Hematopoietic multipotent progenitor cell (in vitro differentiated cells): ENCODE results near the gene INTS11. TPM values are rescaled to one million over a fixed set of nuclear protein-coding genes. Genes with fewer than 3 reads are reported as not detected.

Experiments
- DNase-seq, 3 donors: peaks; one replicate each; pipeline ENCODE4 v3.0.0-alpha.2; 2011 to 2015; ENCODE audit warnings: low read depth in 2 of 3, low spot score in 2 of 3
- small RNA-seq: library from RNA; depleted of rRNA; stranded (forward); fragments of <200 nt; gene quantifications from one replicate; pipeline ENCODE3, GENCODE V24; 2012
- total RNA-seq: library from RNA; depleted of rRNA; stranded (reverse); fragments of >200 nt; gene quantifications from one replicate; pipeline ENCODE4 v1.2.3, GENCODE V29; 2012

INTS11 gene
- total RNA-seq, 1 donor: 150 TPM

DNA sequence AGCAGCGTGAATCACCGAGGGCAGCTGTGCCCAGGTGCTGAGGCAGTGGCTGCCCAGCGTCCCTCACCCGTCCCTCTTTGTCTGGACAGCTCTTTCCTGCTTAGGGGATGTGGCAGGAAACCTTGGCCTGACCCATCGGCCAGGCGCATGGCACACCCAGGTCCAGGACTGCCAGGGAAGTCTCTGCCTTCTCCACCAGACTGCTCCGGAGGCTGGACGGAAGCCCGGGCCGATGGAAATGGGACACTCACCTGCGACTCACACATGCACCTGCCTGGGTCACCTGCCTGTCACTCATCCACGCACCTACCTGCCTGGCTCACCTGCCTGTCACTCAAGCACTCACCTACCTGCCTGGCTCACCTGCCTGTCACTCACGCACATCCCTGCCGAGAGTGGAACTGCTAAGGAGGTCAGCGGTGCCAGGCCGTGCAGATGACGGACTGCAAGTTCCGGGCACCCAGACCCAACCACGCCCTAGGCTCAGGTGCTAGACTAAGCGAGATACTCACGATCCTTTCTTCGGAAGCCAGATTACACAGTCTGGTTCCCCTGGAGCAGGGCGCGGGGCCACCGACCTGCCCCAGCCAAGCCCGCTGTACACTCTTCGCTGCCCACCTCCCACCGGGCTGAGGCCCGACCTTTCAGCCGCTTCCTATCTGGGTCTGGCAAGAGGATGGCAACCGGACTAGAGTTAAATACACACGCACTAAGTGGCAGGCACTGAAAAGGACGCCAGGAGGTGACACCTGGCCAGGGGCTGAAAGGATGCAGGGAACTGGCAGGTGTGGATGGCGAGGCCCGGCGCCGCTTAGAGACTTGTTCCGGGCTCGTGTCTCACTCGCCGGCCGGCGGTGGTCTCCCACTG, 51.9 kb downstream of the INTS11 start:
- DNase-seq: peak in 1 of 3 donors; percentile 13

- DNase-seq: no peak
Observed at GRCh38 chr1:1270813-1271212, 53.6 kb downstream of the INTS11 start.

GRCh38 chr1:1268284-1268682, 56.2 kb downstream of the INTS11 start:
- no peak for DNase-seq

- DNase-seq: no peak
Observed at GRCh38 chr1:1267488-1268283, 56.8 kb downstream of the INTS11 start.

- no peak for DNase-seq
Observed at GRCh38 chr1:1264868-1265272, 59.6 kb downstream of the INTS11 start.

DNA sequence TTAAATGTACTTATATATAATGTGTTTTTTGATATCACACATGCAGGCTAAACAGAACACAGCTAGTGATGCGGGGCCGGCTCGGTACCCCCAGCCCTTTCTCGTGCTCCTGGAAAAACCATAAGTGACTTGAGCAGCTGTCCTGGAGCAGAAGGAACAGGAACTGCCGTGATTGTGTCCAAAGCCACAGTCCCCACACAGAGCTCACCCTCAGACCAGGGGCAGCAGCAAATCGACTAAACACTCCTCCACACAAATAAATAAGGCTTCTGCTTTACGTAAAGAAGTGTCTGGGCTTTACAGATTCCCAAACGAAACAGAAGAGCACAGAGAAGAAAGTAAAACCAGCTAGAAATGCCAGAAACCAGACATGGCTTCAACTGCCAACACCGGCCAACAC, 60.4 kb downstream of the INTS11 start:
- DNase-seq: no peak

DNA sequence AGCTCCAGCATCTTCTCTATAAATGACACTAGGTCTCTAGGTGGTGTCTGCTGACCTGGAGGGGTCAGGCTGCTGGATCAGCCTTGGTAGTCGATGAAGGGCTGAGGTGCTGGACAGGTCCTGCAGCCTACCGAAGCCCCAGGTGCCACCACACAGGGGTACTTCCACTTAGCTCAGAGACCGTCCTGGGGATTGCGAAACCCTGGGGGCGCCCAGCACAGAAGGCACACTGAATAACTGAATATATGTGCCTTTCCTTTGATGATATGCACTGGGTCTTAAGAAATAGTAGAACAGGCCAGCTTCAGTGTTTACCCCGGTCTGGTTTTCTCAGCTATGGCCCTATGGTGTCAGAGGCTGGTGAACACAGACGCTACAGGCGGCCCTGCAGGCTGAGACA, 61.7 kb downstream of the INTS11 start:
- no peak for DNase-seq

GRCh38 chr1:1262071-1262470, 62.4 kb downstream of the INTS11 start:
- no peak for DNase-seq

Small RNAs within 50 kb of the gene (small RNA-seq; reads per million reads assigned to genes)
- 0.20 reads per million for gene MIR6726

Other genes starting within 250 kb of the INTS11 start
- gene C1orf159, start 208.6 kb downstream of the INTS11 start, total RNA-seq: 14.5 TPM
- gene TTLL10, start 150.8 kb downstream of the INTS11 start, total RNA-seq: 4.3 TPM
- gene TNFRSF18, start 118.1 kb downstream of the INTS11 start, total RNA-seq: 4.3 TPM
- 4.3 TPM for gene TNFRSF4, start 110.5 kb downstream of the INTS11 start, total RNA-seq
- gene SDF4, start 92.7 kb downstream of the INTS11 start, total RNA-seq: 67.1 TPM
- gene B3GALT6, start 92.4 kb downstream of the INTS11 start, total RNA-seq: 38.5 TPM
- gene C1QTNF12, start 77.9 kb downstream of the INTS11 start, total RNA-seq: 0.27 TPM
- gene UBE2J2, start 50.8 kb downstream of the INTS11 start, total RNA-seq: 51.4 TPM
- 4.8 TPM for gene SCNN1D, start 44.2 kb downstream of the INTS11 start, total RNA-seq
- 41.2 TPM for gene ACAP3, start 16.7 kb downstream of the INTS11 start, total RNA-seq
- gene PUSL1, start 16.1 kb downstream of the INTS11 start, total RNA-seq: 19.4 TPM
- 26.7 TPM for gene CPTP, start 142 bp upstream of the INTS11 start, total RNA-seq
- 0.54 TPM for gene TAS1R3, start 6.6 kb upstream of the INTS11 start, total RNA-seq
- gene DVL1, start 24.8 kb upstream of the INTS11 start, total RNA-seq: 52.5 TPM
- not detected for gene MXRA8, start 33.9 kb upstream of the INTS11 start, total RNA-seq
- gene AURKAIP1, start 50.5 kb upstream of the INTS11 start, total RNA-seq: 30.2 TPM
- gene CCNL2, start 74.7 kb upstream of the INTS11 start, total RNA-seq: 96.4 TPM
- 50.6 TPM for gene MRPL20, start 82.6 kb upstream of the INTS11 start, total RNA-seq
- 0.54 TPM for gene ANKRD65, start 96.6 kb upstream of the INTS11 start, total RNA-seq
- 4.8 TPM for gene VWA1, start 111.0 kb upstream of the INTS11 start, total RNA-seq
- gene ATAD3C, start 125.0 kb upstream of the INTS11 start, total RNA-seq: 1.3 TPM
- 15.1 TPM for gene ATAD3B, start 147.1 kb upstream of the INTS11 start, total RNA-seq
- gene ATAD3A, start 187.5 kb upstream of the INTS11 start, total RNA-seq: 28.8 TPM
- gene TMEM240, start 216.0 kb upstream of the INTS11 start, total RNA-seq: 1.1 TPM